Type B pancreatic cell (in vitro differentiated cells): ENCODE results near the gene CRABP1. TPM values are rescaled to one million over a fixed set of nuclear protein-coding genes. Genes with fewer than 3 reads are reported as not detected.
A peak's percentile ranks its signal among the peaks of the same experiment; 100 is the strongest.

Source experiments
- DNase-seq: peaks from one replicate; pipeline ENCODE4 v3.0.0; 2021; ENCODE audit warnings: mixed read lengths; ENCODE audit not compliant: unreplicated experiment; ENCODE audit errors: extremely low spot score
- H3K27ac Mint-ChIP-seq: 2 replicates; pipeline ENCODE4 v1.8.0; 2021; ENCODE audit warnings: mild to moderate bottlenecking, mixed read lengths
- H3K27me3 Mint-ChIP-seq: 2 replicates; pipeline ENCODE4 v1.8.0; 2021; ENCODE audit warnings: mixed read lengths
- H3K36me3 Mint-ChIP-seq: 2 replicates; pipeline ENCODE4 v1.8.0; 2021; ENCODE audit warnings: mixed read lengths
- H3K4me1 Mint-ChIP-seq: one replicate; pipeline ENCODE4 v1.8.0; 2021; ENCODE audit warnings: mixed read lengths; ENCODE audit not compliant: unreplicated experiment
- H3K4me3 Mint-ChIP-seq: 2 replicates; pipeline ENCODE4 v1.8.0; 2021; ENCODE audit warnings: mild to moderate bottlenecking, mixed read lengths
- H3K9me3 Mint-ChIP-seq: 2 replicates; pipeline ENCODE4 v1.8.0; 2021; ENCODE audit warnings: mixed read lengths
- total RNA-seq: library from RNA; stranded (reverse); gene quantifications from 2 replicates; pipeline ENCODE4 v1.2.1, GENCODE V29; 2021; ENCODE audit warnings: low replicate concordance
- TF ChIP-seq, protein P1 (sequence below): fragments of 200-600 bp; sonication (generic); conservative IDR thresholded peaks from 2 replicates; pipeline ENCODE4 v1.5.0; 2021; ENCODE audit warnings: antibody characterized with exemption, mild to moderate bottlenecking

CRABP1 gene
- total RNA-seq, 1 donor from 2014 or later, result 685 TPM

DNA sequence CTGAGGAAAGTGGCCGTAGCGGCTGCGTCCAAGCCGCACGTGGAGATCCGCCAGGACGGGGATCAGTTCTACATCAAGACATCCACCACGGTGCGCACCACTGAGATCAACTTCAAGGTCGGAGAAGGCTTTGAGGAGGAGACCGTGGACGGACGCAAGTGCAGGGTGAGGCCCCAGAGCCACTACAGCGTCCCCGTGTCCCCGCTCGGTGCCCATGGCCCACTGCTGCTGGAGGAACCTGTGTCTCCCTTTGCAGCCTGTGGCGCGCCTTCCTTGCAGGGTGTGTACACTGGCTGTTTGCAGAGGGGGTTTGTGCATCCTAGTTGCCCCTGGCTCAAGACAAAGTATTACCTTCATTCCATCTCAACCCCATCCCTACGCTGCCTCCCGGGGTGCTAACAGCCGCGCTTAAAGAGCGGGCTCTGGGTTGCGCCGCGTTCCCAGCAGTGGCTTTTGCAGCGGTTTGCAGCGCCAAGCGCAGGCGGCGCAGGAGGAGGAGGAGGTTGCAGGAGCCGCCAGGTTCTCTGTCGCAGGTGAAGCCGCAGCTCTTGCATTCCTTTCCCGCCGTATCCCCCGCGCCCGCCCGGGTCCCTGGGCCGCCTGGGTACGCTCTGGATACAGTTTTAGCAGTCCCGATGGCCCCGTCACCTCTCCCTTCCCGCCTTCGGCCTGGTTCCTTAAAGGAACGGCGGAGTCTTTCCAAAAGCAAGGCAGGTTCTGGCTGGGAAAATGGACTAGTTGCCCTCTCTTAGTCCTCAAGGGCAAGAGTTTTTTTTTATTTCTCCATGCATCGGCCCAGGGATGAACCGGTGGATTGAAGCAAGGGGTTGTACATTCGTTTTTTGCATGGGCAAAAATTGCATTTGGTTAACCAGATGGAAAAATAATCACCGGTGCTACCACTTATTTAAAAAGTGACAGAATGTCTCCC lies 1.2 kb downstream of the CRABP1 start:
- TF ChIP-seq, protein P1, sequence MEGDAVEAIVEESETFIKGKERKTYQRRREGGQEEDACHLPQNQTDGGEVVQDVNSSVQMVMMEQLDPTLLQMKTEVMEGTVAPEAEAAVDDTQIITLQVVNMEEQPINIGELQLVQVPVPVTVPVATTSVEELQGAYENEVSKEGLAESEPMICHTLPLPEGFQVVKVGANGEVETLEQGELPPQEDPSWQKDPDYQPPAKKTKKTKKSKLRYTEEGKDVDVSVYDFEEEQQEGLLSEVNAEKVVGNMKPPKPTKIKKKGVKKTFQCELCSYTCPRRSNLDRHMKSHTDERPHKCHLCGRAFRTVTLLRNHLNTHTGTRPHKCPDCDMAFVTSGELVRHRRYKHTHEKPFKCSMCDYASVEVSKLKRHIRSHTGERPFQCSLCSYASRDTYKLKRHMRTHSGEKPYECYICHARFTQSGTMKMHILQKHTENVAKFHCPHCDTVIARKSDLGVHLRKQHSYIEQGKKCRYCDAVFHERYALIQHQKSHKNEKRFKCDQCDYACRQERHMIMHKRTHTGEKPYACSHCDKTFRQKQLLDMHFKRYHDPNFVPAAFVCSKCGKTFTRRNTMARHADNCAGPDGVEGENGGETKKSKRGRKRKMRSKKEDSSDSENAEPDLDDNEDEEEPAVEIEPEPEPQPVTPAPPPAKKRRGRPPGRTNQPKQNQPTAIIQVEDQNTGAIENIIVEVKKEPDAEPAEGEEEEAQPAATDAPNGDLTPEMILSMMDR, result no peak
- H3K4me1 Mint-ChIP-seq, result peaks cover 24% of the 10 kb centered on the region
- H3K4me3 Mint-ChIP-seq, result peak overlapping the region; percentile 86
- no peak overlapping the region for H3K27ac Mint-ChIP-seq
- H3K9me3 Mint-ChIP-seq, result no peaks in the 10 kb centered on the region
- DNase-seq, result no peak
- peaks cover 68% of the 10 kb centered on the region for H3K27me3 Mint-ChIP-seq
- no peaks in the 10 kb centered on the region for H3K36me3 Mint-ChIP-seq

DNA sequence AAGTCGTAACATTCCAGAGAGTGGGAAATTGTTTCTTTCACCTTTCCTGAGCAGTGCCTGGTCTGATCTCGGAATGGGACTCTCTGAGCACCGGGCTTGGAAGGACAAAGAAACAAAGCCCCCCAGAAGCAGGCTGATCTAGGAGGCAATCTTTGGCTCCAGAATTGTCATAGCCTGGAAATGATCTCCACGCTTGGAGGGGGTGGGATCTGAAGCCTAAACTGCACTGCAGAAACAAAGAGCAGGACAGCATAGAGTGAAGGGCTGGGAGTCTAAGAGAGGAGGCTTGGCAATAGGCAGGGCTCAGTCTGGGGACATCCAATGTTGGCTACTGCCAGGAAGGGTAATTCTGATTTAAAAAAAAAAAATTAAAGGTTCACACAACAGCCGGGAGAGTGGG lies 1.9 kb downstream of the CRABP1 start:
- Mint-ChIP-seq H3K4me3 (peak overlapping the region; percentile 86), H3K36me3 (no peaks in the 10 kb centered on the region), H3K4me1 (peaks cover 29% of the 10 kb centered on the region), H3K27ac (no peak overlapping the region), H3K9me3 (no peaks in the 10 kb centered on the region), H3K27me3 (peaks cover 68% of the 10 kb centered on the region)
- no peak for DNase-seq
- TF ChIP-seq, protein P1, result no peak

DNA sequence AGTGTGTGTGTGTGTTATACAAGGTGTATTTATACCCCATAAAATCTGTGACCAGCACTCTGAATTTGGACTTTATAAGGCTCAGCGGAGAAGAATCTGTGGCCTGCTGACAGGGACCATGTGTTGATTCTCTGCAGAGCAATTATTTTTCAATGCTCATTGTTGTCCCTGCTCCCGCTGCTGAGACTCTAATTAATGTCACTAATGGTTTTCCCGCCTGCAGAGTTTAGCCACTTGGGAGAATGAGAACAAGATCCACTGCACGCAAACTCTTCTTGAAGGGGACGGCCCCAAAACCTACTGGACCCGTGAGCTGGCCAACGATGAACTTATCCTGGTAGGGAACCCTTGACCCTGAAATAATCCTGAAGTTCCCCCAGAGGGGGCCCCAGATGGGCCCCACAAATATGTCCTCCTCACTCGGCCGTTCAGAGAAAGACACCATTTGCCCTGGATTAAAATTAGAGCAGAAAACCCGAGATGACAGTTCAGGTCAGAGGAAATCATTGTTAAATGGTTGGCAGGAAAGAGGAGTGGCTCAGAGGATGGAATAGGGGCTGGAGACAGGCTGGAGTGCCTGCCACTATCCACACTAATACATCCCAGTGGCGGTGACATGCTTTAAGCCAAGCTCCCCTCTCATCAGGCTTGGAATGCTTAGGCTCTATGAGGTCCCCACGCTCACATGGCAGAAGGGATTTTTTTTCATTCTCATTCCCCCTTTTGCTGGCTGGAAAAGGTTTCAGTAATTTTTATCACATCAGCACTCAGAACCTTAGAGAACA lies 3.3 kb downstream of the CRABP1 start:
- Mint-ChIP-seq H3K36me3 (peaks cover 5% of the 10 kb centered on the region), H3K4me1 (peaks cover 44% of the 10 kb centered on the region), H3K4me3 (peak overlapping the region; percentile 80), H3K27ac (no peak overlapping the region), H3K9me3 (no peaks in the 10 kb centered on the region), H3K27me3 (peaks cover 62% of the 10 kb centered on the region)
- no peak for DNase-seq
- TF ChIP-seq, protein P1, result no peak

DNA sequence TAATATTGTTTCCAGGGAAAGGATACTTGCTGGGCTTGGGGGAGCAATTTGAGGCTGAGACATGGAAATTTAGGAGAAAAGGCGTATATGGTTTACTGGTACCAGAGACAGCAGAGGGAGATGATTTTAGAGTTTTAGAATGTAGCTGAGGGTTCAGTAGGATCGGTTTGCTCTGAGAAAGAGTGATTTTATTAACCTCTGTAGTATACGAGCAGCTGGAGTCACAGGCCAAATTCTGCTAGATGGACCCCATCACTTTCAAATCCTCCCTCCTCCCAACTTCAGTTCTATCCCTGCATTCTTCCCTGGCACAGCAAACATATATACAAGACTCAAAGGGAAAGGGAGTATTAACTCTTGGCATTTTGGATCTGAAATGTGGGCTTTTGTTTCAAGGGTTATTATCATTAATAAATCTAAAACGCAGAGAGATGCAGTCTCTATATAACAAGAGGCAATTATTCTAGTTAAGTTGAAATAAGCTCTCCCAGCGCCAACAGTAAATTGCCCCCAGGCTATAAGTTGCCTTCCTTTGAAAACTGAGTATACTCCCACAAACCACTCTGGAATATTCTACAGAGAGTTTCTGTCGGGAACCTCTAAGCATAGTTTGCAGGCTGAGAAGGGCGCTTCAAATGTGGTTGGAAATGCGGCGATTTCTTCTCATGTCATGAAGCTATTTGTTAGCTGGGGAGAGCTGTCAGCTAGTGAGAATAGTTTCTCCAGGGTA lies 5.4 kb downstream of the CRABP1 start:
- Mint-ChIP-seq H3K27me3 (peaks cover 42% of the 10 kb centered on the region), H3K4me1 (peaks cover 45% of the 10 kb centered on the region), H3K36me3 (peaks cover 6% of the 10 kb centered on the region), H3K27ac (peak overlapping the region; percentile 2), H3K9me3 (no peaks in the 10 kb centered on the region), H3K4me3 (peak overlapping the region; percentile 47)
- TF ChIP-seq, protein P1, result no peak
- no peak for DNase-seq
